ENCODE measurements around the gene EXT2. TPM values are rescaled to one million over a fixed set of nuclear protein-coding genes. Genes with fewer than 3 reads are reported as not detected.

Gene EXT2
- total RNA-seq, 3 donors from 2014 or later (not counting 1 experiment from before 2014, with no cell fraction given): 44.2 to 50.3 (median 45.8) TPM

DNA sequence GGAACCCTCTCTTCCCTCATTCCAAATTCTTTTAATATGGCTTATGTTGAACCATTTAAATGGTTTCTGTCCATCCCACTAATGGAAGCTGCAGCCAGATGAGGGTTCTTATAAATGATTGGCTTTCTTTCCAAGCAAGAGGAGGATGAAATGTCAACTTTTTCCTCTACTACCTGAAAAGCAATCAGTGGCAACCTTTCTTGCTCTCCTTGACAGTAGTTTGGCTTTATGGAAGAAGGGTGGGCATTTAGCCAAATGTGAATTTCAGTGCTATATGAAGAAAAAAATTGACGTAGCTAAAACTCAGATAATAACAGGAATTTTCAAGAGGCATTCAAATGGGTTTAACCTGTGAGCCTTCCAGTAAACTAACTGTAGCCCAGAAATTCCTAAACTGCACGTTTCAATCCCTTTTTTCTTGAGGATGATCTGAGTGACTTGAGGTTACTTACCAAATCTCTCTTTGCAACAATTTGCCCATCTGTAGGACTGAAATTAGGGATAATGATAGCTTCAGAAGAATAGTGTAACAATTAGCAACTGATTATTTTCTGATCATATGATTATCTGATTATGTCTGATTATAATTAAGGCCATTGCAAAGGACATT, 90.9 kb downstream of the EXT2 start:
- H3K4me3 ChIP-seq (ENCODE audit: low read length): no peak overlapping the region
- WGBS (ENCODE audit: insufficient coverage): 92% methylated on average over 1 of the region's 2 CpGs
- Mint-ChIP-seq H3K4me3 (no peak overlapping the region), H3K4me1 (peaks cover 40 to 48% of the 10 kb centered on the region in 2 donors), H3K9me3 (peaks cover 4 to 7% of the 10 kb centered on the region in 2 donors), H3K27ac (no peak overlapping the region), H3K27me3 (ENCODE audit: low read depth in 2 of 2) (no peaks in the 10 kb centered on the region), H3K36me3 (peaks cover 24% of the 10 kb centered on the region)
- no peak for TF ChIP-seq CTCF (IDR thresholded peaks at IDR 0.05)
- H3K4me1 ChIP-seq (ENCODE audit: control insufficient read depth, insufficient read depth, low read length): no peaks in the 10 kb centered on the region
- DNase-seq: no peak
- ATAC-seq: no peak
- H3K27ac ChIP-seq (ENCODE audit: low read length): no peak overlapping the region
- H3K27me3 ChIP-seq (ENCODE audit: control insufficient read depth, insufficient read depth, low read length): no peaks in the 10 kb centered on the region
- intact Hi-C loops (cut with micrococcal nuclease): no loop called here
- H3K36me3 ChIP-seq (ENCODE audit: control insufficient read depth, insufficient read depth, low read length): peaks cover 4% of the 10 kb centered on the region
- H3K9me3 ChIP-seq (ENCODE audit: control insufficient read depth, insufficient read depth, low read length): peaks cover 6% of the 10 kb centered on the region

DNA sequence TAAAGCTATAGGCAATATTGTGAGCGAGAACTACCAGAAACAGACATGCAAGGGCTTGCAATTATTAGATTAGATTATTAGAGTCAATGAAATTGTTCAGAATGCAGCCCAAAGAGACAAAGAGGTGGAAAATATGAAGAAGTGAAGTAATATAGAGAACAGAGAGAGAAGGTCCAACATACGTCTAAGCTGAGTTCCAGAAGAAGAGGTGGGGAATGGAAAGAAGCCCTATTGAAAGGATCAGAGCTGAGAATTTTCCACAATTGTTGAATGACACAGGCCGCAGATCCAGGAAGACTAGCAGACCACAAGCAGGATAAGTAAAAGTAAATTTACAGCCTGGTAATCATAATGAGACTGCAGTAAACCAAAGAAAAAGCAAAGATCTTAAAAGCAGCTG, 93.2 kb downstream of the EXT2 start:
- no peak overlapping the region for H3K4me3 Mint-ChIP-seq
- no peaks in the 10 kb centered on the region for H3K27me3 ChIP-seq (ENCODE audit: control insufficient read depth, insufficient read depth, low read length)
- H3K27ac ChIP-seq (ENCODE audit: low read length): no peak overlapping the region
- peaks cover 4% of the 10 kb centered on the region for H3K36me3 ChIP-seq (ENCODE audit: control insufficient read depth, insufficient read depth, low read length)
- peaks cover 36 to 42% of the 10 kb centered on the region in 2 donors for H3K4me1 Mint-ChIP-seq
- ATAC-seq (no peak), DNase-seq (no peak)
- no peak for TF ChIP-seq CTCF (IDR thresholded peaks at IDR 0.05)
- WGBS (ENCODE audit: insufficient coverage): 100% methylated on average over 3 of the region's 3 CpGs
- no peak overlapping the region for H3K27ac Mint-ChIP-seq
- no peaks in the 10 kb centered on the region for H3K4me1 ChIP-seq (ENCODE audit: control insufficient read depth, insufficient read depth, low read length)
- peaks cover 6% of the 10 kb centered on the region for H3K9me3 ChIP-seq (ENCODE audit: control insufficient read depth, insufficient read depth, low read length)
- H3K27me3 Mint-ChIP-seq (ENCODE audit: low read depth in 2 of 2): no peaks in the 10 kb centered on the region
- H3K4me3 ChIP-seq (ENCODE audit: low read length): no peak overlapping the region
- peaks cover 4 to 7% of the 10 kb centered on the region in 2 donors for H3K9me3 Mint-ChIP-seq
- intact Hi-C loops (cut with micrococcal nuclease): no loop called here
- peaks cover 24% of the 10 kb centered on the region for H3K36me3 Mint-ChIP-seq

DNA sequence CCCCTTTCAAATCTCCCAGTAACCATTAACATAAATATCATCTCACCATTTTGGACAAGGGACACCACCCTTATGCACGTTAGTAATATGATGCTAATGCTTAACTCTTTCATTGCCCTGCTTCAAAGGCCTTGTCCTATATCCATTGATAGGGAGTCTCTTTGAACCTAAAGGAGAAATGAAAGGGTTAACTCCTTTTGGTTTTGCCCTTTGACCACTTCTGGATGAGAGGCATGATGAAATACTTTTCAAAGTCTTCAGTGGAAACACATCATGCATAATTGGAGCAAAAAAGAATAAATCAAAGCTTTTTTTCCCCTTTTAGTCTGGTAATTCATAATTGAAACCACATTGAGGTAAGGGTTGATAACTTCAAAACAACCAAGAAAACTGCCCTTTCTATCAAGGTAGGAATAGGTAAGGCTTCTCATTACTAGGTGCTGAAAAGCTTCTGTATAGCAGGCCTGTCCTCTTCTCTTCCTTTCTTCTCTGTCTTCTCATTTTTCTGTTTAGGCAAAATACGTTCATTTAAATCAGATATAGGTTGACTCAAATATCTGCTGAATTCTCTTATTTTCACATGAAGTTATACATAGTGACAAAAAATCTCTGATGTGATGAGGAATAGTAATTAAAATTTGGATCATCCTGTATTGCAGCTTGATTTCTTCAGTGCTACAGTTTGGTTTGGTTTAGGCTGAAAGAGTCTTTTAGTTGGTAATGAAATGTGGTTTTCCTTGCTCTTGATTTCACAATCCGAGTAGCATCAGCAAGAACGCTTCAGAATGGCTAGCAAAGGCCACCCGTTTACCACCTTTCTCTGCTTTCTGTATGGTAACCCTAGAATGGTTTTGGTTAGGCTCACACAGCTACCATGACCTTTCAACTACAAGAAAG, 94.8 kb downstream of the EXT2 start:
- H3K27me3 Mint-ChIP-seq (ENCODE audit: low read depth in 2 of 2): no peaks in the 10 kb centered on the region
- H3K36me3 ChIP-seq (ENCODE audit: control insufficient read depth, insufficient read depth, low read length): peaks cover 4% of the 10 kb centered on the region
- H3K4me3 ChIP-seq (ENCODE audit: low read length): no peak overlapping the region
- intact Hi-C loops (cut with micrococcal nuclease): no loop called here
- peaks cover 30 to 38% of the 10 kb centered on the region in 2 donors for H3K4me1 Mint-ChIP-seq
- peaks cover 4 to 7% of the 10 kb centered on the region in 2 donors for H3K9me3 Mint-ChIP-seq
- no peak for ATAC-seq
- H3K27ac Mint-ChIP-seq: no peak overlapping the region
- H3K4me1 ChIP-seq (ENCODE audit: control insufficient read depth, insufficient read depth, low read length): no peaks in the 10 kb centered on the region
- no peak for DNase-seq
- whole genome bisulfite sequencing (ENCODE audit: insufficient coverage): 90% methylated on average over 3 of the region's 5 CpGs
- no peaks in the 10 kb centered on the region for H3K27me3 ChIP-seq (ENCODE audit: control insufficient read depth, insufficient read depth, low read length)
- H3K27ac ChIP-seq (ENCODE audit: low read length): no peak overlapping the region
- H3K9me3 ChIP-seq (ENCODE audit: control insufficient read depth, insufficient read depth, low read length): peaks cover 6% of the 10 kb centered on the region
- H3K4me3 Mint-ChIP-seq: no peak overlapping the region
- peaks cover 24% of the 10 kb centered on the region for H3K36me3 Mint-ChIP-seq
- TF ChIP-seq CTCF (IDR thresholded peaks at IDR 0.05): no peak

All from natural killer cell (primary cell).